SH-SY5Y (cell line): ENCODE measurements around the gene TYMP.

Source experiments
- GATA2 ChIP-seq: IDR thresholded peaks from 2 replicates; pipeline ENCODE4 v1.6.1; 2011; ENCODE audit warnings: mild to moderate bottlenecking, low read depth, low read length
- GATA3 ChIP-seq: IDR thresholded peaks from 2 replicates; pipeline ENCODE4 v1.6.1; 2011; ENCODE audit warnings: low read depth, mild to moderate bottlenecking, low read length, moderate library complexity

DNA sequence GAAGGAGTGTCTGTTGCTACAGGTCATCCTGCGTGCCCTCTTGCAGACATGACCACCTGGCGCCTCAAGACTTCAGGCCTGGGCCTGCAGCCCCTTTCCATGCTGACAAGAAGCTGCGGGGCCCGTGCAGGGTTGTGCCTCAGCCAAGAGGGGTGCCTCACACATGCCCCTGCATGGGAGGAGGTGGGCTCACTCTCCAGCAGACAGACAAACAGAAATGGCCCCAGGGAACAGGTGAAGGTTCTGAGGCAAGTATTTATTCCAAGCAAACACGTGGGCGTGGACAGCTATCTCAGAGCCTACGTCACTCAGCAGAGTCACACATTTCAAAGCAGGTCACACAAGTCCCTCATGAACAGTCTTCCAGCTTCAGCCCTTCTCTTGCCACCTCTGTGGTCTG lies 38.8 kb upstream of the TYMP start:
- TF ChIP-seq GATA2 (no peak), GATA3 (no peak)
